GM12878 (cell line): Measurements from ENCODE around the gene HTT-AS.

Source experiments
- NFYA ChIP-seq: IDR thresholded peaks from 2 replicates; pipeline ENCODE4 v1.6.1; 2011; ENCODE audit warnings: low read depth, mild to moderate bottlenecking, low read length, improper control_type of control experiment, borderline replicate concordance
- RFX5 ChIP-seq: IDR thresholded peaks from 2 replicates; pipeline ENCODE4 v1.6.1; 2011; ENCODE audit warnings: low read depth, low read length, improper control_type of control experiment

GRCh38 chr4:3074846-3075651 is 711 bp upstream of the HTT-AS start:
- TF ChIP-seq NFYA (no peak), RFX5 (no peak)
